Fibroblast of upper back skin (primary cell): ENCODE measurements around the gene C20orf202.
"Not testable (repeated sequence)": the region's sequence is repeated elsewhere in the genome, so short reads cannot be mapped to it uniquely, and the experiment has no call there.

ENCODE experiments used
- DNase-seq: peaks from one replicate; pipeline ENCODE4 v3.0.0-alpha.2; 2013

The C20orf202 gene

GRCh38 chr20:1250282-1250681 is 47.0 kb downstream of the C20orf202 start:
- not testable (repeated sequence) for DNase-seq

DNA sequence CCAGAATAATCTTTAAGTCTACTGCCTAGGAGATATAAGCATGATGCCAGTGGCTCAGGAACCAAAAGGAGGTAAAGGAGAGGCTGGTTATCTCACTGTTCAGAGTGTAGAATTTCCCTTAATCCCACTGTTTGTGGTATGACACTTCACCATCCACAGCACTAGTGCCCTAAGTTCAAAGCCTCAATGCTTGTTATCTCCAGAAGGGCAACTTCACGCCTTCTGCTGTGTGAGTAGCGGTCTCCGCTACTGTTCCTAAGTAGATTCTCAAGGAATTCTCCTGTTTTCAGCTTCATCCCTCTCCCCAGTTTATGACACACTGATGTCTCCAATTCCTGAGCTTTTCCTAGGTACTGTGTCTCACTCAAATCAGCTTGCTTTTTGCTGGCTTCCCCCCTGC is 49.2 kb downstream of the C20orf202 start:
- DNase-seq, result no peak

GRCh38 chr20:1254254-1254653 is 51.0 kb downstream of the C20orf202 start:
- DNase-seq, result no peak

DNA sequence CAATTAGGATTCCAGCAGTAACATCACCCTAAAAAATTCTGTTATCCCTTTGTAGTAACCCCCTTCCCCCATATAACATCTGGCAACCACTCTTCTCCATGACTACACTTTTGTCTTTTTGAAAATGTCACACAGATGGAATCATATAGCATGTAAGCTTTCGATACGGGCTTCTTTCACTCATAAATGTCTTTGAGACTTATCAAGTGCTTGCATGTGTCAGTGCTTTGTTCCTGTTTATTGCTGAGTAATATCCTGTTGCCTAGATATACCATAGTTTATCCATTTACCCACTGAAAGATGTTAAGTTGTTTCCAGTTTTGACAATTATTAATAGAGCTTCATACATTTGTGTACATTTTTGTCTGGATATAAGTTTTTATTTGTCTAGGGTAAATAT is 52.4 kb downstream of the C20orf202 start:
- DNase-seq, result no peak
